HG02884 (cell line): ENCODE results near the gene ST7L.

Experiments
- ATAC-seq: cut with Tn5 transposase; IDR thresholded peaks from one replicate; pipeline ENCODE4 v1.9.1; 2021; ENCODE audit warnings: mild to moderate bottlenecking, moderate library complexity; ENCODE audit not compliant: unreplicated experiment

ST7L gene

DNA sequence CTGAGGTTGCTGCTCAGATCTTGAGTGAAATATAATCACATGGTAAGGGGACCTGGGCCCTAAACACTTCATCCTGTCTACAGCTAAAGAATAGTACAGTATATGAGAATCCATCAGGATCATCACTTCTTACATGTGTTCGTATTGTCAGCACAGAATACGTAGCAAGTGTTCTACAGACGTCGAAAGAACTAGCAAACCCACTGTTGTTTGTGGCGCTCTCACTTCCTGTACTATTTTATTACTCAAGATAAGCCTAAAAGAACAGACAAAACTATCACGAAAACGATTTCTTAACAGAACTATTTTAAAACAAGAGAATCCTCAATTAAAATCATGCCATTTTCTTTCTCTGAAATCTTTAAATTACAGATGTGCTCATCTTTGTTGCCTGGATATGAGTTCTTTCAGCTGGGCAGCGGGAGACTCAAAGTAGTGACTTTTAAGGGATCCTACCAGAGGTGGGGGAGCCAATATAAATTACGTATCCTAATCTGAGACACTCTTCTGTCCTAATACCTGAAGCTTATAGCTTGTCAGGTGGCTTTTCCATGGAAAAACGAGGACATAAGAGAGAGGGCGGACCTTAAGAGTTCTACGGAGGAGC, 724 bp downstream of the ST7L start:
- ATAC-seq = no peak

DNA sequence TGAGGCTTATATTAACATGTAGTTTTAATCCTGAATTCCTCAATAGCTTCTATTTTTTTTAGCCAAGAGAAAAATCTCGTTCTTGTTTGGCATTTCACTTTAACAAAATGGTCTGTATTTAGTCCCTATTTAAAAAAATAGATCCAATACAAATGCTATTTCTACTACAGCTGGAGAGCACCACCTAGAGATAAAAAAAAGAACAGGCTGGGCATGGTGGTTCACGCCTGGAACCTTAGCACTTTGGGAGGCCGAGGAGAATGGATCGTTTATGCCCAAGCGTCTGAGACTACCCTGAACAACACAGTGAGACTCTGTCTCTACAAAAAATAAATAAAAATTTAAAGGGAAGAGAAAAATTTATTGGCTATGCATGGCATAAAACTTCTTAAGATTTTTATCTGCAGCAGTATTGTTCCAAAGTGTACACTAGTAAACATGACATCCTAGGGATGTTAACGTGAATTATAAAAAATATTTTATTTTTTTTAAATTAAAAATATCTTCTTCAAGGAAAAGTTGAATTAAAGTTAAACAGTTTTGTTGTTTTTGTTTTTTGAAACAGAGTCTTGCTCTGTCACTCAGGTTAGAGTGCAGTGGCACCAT, 4.4 kb downstream of the ST7L start:
- ATAC-seq = no peak

DNA sequence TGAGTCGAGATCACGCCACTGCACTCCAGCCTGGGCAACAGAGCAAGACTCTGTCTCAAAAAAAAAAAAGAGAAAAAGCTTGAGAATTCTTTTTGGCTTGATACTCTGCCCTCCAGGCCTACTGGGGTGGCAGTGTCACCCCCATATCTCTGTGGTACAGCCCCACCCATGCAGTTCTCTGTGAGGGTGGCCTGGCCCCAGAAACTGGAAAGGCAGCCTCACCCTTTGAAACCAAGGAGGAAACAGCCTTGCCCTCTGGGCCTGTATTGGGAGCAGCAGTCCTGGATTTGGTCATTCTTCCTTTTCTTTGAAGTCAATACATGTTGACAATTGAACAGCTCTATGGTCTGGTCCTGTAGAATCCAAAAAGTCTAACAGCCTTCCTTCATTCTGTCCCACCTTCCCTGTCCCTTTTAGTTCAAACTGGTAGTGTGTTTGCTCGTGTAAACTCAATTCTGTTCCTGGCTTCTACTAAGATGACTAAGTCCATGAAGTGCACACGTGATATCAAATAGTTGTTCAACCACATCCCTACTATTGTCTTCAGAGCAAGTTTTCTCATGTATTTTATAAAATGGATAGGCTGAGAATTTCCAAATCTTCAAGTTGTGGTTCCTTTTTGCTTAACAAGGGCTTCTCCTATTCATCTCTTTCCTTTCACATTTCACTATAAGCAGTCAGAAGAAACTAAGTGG, 13.2 kb downstream of the ST7L start:
- no peak for ATAC-seq

- ATAC-seq = no peak
These were observed 15.4 kb downstream of the ST7L start for GRCh38 chr1:112603541-112603940.

- no peak for ATAC-seq
These were observed 15.9 kb downstream of the ST7L start for GRCh38 chr1:112603012-112603411.

DNA sequence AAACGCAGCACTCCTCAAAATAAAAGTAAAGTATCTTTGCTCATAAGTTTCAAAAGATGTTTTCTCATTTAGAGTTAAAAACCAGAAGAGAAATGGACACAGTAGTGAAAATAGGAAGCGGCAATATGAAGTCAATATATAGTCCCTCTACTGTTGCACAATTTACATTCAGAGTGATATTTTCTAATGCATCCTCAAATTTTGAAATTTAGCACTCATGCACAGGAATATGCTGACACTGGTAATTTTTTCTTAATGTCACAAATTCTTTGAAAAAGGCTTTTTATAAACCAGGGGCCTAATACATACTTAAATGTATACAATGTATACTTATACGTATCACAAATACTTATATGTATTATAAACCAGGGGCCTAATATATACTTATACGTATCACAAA, 19.5 kb downstream of the ST7L start:
- no peak for ATAC-seq

DNA sequence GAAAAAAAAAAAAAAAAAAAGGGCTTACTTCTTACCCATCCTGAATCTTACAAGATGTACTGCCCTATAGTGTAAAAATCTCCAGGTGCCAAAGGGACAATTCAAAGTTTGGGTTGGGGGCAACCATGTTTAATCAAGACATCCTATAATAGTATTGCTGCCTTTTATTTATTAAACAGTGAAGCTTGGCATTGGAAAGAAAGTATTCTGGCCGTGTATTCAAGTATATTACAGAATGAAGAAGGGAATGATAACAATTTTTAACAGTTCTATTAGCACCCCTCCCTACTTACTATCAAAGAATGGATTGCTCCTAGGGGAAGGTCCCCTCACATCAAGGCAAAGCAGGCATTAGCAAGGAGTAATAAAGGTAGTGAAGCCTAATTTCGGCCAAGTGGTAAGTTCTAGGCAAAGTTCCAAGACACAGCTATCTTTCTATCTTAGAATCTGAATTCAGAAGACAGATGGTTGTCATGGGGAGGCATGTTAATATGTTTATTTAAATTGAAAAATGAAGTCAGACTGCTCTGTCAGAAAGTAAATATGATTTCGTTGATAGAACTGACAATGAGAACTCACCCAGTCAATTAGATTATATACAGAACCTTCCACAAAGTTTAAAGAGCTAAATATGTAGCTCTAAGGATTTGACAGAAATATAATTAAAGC, 24.6 kb downstream of the ST7L start:
- no peak for ATAC-seq

DNA sequence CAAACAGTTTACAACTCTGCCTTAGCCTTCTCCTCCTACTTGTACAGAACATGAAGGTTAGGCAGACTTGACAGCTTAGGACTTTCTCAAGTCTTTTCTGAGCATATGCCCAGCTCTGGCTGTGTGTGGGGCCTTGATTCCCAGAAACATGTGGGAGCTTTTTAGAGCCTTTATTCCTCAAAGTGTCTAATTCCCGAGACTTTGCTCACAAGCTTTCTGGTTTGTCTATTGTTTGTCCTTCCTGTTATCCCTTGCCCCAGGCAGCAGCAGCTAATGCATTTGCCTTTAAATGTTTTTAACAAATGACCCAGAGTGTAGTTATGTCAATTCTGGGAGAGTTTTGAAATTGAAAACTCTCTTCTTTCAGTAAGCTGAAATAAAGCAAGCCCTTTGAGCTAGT, 29.2 kb downstream of the ST7L start:
- ATAC-seq = no peak

DNA sequence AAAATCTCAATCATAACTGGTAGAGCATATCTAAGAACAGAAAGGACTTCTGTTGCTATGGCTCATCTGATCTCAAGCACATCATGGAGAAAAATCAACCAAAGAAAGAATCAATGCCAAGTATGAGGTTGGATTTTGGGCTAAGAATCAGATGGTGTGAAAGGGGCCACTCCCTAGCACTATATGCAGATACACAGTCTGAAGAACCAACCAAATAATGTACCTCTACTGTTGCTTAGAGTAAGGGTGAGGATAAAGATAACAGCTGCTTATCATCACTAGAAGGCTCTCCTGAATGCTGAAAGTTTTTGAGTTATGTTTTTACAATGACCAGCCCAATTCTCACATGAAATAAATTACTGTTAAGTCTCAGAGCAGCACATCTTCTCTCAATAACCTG, 35.6 kb downstream of the ST7L start:
- ATAC-seq = no peak

GRCh38 chr1:112581586-112582192, 37.3 kb downstream of the ST7L start:
- no peak for ATAC-seq

DNA sequence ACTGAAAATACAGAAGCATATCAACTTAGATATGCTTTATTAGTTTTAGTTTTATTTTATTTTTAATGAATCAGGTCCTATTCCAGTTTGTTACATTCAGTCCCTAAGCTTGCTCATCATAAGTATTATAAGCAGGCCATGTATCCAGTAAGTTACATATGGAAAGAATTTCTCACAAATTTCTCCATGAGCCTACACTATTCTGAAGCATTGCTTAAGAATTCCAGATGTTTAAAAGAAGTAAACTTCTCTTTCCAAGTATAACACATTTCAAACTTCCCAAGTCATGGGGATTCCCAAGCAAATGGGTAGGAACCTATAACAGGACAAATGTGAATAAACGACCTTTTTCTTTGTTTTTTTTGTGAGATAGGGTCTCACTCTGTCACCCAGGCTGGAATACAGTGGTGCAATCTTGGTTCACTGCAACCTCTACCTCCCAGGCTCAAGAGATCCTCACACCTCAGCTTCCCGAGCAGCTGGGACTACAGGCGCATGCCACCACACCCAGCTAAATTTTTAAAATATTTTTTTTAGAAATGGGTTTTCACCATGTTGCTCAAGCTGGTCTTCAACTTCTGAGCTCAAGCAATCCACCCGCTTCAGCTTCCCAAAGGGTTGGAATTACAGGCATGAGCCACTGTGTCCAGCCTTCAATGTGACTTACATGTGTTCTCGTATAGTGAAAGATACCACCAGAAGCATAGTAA, 39.0 kb downstream of the ST7L start:
- ATAC-seq = no peak

- no peak for ATAC-seq
These were observed 42.7 kb downstream of the ST7L start for GRCh38 chr1:112576240-112576639.

DNA sequence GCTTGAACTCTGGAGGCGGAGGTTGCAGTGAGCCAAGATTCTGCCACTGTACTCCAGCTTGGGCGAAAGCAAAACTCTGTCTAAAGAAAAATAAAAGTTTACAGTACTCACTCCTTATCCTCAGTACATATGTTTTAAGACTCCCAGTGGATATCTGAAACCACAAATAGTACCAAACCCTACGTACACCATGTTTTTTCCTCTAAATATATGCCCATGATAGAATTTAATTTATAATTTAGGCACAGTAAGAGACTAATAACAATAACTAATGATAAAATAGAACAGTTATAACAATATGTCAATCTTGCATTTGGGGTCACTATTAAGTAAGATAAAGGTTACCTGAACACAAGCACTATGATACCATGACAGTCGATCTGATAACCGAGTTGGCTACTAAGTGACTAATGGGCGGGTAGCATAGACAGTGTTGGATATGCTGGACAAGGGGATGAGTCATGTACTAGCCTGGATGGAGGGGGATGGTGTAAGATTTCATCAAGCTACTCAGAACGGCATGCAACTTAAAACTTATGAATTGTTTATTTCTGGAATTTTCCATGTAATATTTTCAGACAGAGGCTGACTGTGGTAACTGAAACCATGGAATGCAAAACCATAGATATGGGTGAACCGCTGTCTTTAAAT, 43.7 kb downstream of the ST7L start:
- ATAC-seq = no peak

DNA sequence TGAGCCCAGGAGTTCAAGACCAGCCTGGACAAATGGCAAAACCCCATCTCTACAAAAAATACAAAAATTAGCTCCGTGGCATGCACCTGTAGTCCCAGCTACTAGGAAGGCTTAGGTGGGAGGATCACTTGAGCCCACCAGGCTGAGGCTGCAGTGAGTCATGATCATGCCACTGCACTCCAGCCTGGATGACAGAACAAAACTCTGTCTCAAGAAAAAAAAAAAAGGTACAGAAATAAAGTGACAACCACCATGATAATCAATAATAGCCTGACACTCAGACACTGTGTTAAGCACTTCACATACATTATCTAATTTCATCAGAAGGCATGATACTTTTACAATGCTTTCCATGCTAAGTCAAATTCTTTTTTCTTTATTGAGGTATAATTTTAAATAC, 53.1 kb downstream of the ST7L start:
- no peak for ATAC-seq

GRCh38 chr1:112564081-112564480, 54.9 kb downstream of the ST7L start:
- no peak for ATAC-seq

DNA sequence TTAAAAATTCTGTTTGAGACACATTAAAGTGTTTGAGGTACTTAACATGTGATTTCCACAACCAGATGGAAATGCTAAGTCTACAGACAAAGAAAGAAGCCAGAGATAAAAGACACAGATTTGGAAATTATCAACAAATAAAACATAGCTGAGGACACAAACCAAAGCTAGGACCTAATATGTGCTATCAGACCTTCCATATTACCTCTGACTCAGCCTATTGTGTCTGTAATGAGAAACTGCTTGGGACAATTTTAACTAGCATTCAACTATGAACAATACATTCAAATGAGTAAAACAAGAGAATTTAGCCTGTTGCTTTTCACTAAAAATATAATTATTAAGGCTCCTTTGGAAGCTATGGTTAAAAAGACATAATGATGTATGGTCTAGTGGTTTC, 55.6 kb downstream of the ST7L start:
- no peak for ATAC-seq

- no peak for ATAC-seq
These were observed 60.3 kb downstream of the ST7L start for GRCh38 chr1:112558634-112559033.

DNA sequence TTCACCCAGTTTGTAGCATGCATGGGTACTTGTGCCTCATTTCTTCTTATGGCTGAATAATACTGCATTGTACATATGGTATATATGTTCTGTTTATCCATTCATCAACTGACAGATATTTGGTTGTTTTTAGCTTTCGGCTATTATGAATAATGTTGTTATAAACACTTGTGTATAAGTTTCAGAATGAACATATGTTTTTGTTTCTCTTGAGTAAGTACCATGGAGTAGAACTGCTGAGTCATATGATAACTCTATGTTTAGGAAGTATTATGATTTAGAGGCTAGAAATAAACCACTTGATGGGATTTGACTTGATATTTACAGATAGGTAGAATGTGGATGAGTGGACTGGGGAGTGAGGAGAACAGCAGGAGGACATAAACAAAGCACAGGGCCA, 61.6 kb downstream of the ST7L start:
- ATAC-seq = no peak

DNA sequence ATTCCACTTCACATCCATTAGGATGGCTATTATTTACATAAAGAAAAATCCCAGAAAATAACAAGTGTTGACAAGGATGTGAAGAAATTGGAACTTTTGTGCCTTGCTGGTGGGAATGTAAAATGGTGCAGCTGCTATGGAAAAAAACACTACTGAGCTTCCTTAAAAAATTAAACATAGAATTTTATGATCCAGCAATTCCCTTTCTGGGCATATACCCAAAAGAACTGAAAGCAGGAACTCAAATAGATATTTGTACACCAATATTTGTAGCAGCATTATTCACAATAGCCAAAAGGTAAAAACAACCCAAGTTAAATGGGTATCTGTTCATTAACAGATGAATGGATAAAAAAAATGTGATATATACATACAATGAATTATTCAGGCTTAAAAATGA, 64.5 kb downstream of the ST7L start:
- no peak for ATAC-seq

GRCh38 chr1:112549590-112549989, 69.4 kb downstream of the ST7L start:
- no peak for ATAC-seq
